Adrenal gland (tissue), 5 donors: ENCODE results near the gene INHBC.

Experiments used
- POLR2A ChIP-seq, 2 donors: fragments of 450-650 bp; IDR thresholded peaks; one replicate each; pipeline ENCODE4 v1.6.1; 2017; ENCODE audit warnings: antibody characterized with exemption in 2 of 2, mild to moderate bottlenecking in 2 of 2, moderate library complexity in 1 of 2
- TF ChIP-seq, protein P1 (sequence below), 6 experiments: fragments of 450-650 bp in 4 of 6; fragments of 200-600 bp in 2 of 6; sonication (generic) in 1 of 6; IDR thresholded peaks; 1 replicate in 5 of 6; 2 replicates in 1 of 6; pipeline versions ENCODE4 v1.5.1 to v1.8.0; 2016 to 2021; ENCODE audit warnings: antibody characterized with exemption in 6 of 6, mild to moderate bottlenecking in 2 of 6, moderate library complexity in 1 of 6
- donor health status: DM: no; HTN: no; CAD: no.

DNA sequence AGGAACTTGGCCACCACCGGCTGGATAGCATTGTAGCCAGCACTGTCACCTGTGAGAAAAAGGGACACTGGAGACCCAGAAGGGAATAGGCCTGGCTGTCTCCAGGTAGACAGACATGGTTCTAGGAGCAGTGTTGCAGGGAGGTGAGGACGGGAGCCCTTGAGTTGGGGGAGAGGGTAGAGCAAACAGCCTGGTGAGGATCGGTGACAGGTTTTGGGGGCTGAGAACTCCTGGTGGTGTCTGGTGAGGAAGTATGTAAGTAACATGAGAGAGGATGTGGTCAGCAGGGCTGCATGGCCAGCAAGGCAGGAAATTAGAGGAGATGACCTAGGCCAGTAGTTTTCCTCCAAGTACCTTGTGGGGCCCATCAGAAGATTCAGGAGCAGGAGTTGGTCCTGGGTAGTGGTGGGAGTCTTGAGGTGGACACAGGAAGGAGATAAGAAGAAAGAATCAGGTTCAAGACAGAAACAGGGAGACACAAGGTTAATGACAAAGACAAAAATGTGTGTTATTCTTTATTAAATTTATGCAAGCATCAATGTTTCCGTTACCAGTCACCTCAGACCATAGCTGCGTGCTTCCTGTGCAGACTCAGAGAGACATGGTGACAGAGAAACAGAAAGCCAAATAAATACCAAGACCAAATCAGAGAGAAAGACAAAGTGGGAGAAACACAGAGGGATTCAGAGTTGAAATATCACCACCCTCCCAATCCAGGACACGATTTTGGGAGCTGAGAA lies 45.0 kb downstream of the INHBC start, which contains the start of gene ARHGAP9:
- TF ChIP-seq, protein P1, sequence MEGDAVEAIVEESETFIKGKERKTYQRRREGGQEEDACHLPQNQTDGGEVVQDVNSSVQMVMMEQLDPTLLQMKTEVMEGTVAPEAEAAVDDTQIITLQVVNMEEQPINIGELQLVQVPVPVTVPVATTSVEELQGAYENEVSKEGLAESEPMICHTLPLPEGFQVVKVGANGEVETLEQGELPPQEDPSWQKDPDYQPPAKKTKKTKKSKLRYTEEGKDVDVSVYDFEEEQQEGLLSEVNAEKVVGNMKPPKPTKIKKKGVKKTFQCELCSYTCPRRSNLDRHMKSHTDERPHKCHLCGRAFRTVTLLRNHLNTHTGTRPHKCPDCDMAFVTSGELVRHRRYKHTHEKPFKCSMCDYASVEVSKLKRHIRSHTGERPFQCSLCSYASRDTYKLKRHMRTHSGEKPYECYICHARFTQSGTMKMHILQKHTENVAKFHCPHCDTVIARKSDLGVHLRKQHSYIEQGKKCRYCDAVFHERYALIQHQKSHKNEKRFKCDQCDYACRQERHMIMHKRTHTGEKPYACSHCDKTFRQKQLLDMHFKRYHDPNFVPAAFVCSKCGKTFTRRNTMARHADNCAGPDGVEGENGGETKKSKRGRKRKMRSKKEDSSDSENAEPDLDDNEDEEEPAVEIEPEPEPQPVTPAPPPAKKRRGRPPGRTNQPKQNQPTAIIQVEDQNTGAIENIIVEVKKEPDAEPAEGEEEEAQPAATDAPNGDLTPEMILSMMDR (IDR thresholded peaks at IDR 0.05), result no peak
- TF ChIP-seq POLR2A (IDR thresholded peaks at IDR 0.05), result no peak
